IPS-18a (cell line): ENCODE results near the gene VPS13D.

ENCODE experiments used
- H3K27ac ChIP-seq: one replicate; pipeline ENCODE4 v1.5.1; 2013; ENCODE audit warnings: low read length
- H3K27me3 ChIP-seq: one replicate; pipeline ENCODE4 v1.6.1; 2013; ENCODE audit warnings: mild to moderate bottlenecking, low read length; ENCODE audit not compliant: control insufficient read depth, insufficient read depth
- H3K36me3 ChIP-seq: one replicate; pipeline ENCODE4 v1.6.1; 2013; ENCODE audit warnings: low read depth, low read length; ENCODE audit not compliant: control insufficient read depth
- H3K4me1 ChIP-seq: one replicate; pipeline ENCODE4 v1.6.1; 2013; ENCODE audit warnings: low read depth, low read length; ENCODE audit not compliant: control insufficient read depth
- H3K4me3 ChIP-seq: one replicate; pipeline ENCODE4 v1.5.1; 2013; ENCODE audit warnings: low read length
- H3K9ac ChIP-seq: one replicate; pipeline ENCODE4 v1.6.1; 2013; ENCODE audit warnings: mild to moderate bottlenecking, low read length, moderate library complexity
- H3K9me3 ChIP-seq: one replicate; pipeline ENCODE4 v1.6.1; 2013; ENCODE audit warnings: low read depth, low read length; ENCODE audit not compliant: control insufficient read depth

VPS13D gene

DNA sequence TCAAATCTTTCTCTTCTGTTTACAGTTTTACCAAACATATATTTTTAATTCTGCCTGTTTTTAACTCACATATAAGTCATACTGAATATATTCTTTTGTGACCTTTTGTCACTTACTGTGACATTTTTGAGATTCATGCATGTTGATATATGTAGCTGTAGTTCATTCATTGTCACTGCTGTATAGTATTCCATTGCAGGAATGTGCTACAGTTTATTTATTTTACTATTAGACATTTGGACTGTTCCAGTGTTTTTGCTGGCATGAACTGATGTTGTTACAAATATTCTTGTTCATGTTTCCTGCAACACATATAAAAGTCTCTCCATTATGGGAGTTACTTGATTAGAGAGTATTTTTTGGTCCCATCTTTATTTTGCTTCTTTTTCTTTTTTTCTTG, 213.3 kb downstream of the VPS13D start:
- no peak overlapping the region for H3K27ac ChIP-seq

DNA sequence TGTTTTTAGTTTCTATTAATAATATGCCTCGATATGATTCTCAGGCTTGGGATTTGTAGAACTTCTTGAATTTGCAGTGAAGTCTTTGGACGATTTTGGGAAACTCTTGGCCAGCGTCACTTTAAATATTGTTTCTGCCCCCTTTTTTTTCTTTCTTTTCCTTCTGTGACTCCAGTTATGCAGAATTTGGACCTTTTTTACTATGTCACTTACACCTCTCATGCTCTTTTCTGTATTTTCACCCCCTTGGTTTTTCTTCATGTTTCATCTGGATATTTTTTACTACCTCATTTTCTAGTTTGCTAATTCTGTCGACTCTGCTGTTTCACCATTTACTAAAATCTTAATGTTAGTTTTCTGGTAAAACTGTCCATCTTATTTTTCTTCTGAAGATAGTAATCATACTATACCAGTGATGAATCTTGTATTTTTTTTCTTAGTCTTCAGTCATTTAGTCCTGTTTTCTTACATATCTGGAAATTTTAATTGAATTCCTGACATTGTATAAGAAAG, 214.6 kb downstream of the VPS13D start:
- no peaks in the 10 kb centered on the region for H3K27me3 ChIP-seq
- no peak overlapping the region for H3K9ac ChIP-seq
- no peak overlapping the region for H3K4me3 ChIP-seq
- no peaks in the 10 kb centered on the region for H3K9me3 ChIP-seq
- H3K27ac ChIP-seq: no peak overlapping the region
- H3K36me3 ChIP-seq: no peaks in the 10 kb centered on the region
- no peaks in the 10 kb centered on the region for H3K4me1 ChIP-seq

More for the DNA sequence above, 213.3 kb downstream of the VPS13D start:
- H3K9me3 ChIP-seq: no peaks in the 10 kb centered on the region
- no peaks in the 10 kb centered on the region for H3K4me1 ChIP-seq
- no peak overlapping the region for H3K9ac ChIP-seq
- H3K27me3 ChIP-seq: no peaks in the 10 kb centered on the region
- no peaks in the 10 kb centered on the region for H3K36me3 ChIP-seq
- H3K4me3 ChIP-seq: no peak overlapping the region

DNA sequence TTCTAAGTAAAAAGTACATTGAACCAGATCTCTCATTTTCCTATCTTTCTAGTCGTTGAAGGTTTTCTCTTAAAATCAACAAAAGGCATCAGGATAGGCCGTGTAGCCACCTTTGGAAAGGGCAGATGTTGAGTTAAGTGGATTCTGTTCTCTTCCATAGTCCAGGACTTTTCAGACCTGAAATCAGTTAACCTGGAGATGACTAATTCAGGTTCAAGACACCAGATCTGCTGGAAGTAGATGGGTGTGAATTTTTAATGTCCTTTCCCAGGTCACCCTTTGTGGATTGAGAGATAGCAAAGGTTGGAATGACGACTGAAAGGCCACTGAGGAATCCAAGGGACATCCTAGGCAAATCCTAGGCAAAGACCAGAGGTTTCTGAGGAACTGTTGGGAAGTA, 215.4 kb downstream of the VPS13D start:
- H3K4me3 ChIP-seq: no peak overlapping the region

DNA sequence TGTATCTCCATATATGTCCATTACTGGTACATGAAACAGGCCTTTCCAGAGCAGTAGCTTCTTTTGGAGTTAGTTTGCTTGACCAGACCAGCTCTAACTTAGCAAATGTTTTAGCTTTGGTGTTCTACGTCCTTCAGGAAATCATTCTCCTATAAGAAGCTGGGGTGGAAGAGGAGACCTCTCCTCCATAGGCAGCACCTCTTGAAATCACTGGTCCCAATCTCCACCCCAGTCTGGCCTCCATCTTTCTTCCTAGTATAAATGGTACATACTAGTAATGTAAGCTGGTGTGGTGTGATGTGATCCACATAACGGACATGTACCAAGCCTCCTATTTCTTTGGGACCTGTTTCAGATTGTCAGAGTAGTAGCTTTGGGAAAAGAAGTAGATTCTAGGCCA, 216.8 kb downstream of the VPS13D start:
- no peak overlapping the region for H3K4me3 ChIP-seq
- no peak overlapping the region for H3K9ac ChIP-seq
- H3K27ac ChIP-seq: no peak overlapping the region
- no peaks in the 10 kb centered on the region for H3K27me3 ChIP-seq
- no peaks in the 10 kb centered on the region for H3K4me1 ChIP-seq
- no peaks in the 10 kb centered on the region for H3K9me3 ChIP-seq
- no peaks in the 10 kb centered on the region for H3K36me3 ChIP-seq

More for the DNA sequence above, 215.4 kb downstream of the VPS13D start:
- Histone ChIP-seq H3K27ac (no peak overlapping the region), H3K36me3 (no peaks in the 10 kb centered on the region), H3K4me1 (no peaks in the 10 kb centered on the region), H3K9me3 (no peaks in the 10 kb centered on the region), H3K27me3 (no peaks in the 10 kb centered on the region), H3K9ac (no peak overlapping the region)

DNA sequence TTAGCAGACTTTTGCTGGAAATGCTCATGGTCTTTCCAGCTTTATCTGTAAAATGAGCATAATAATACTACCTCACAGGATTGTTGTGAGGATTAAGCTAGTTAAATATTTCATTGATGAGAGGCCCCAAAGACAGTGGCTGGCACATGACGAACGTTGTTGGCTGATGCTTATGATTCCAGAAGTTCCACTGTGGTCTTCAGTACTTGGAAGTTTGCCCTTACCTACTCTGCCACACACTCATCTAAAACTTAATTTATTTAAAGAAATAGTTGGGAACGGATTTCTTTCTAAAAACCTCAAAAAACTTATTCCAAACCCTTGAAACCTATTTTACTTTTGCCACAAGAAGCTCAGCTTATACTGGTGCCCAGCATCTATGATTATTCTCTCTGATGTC, 217.5 kb downstream of the VPS13D start:
- no peak overlapping the region for H3K27ac ChIP-seq
- no peaks in the 10 kb centered on the region for H3K27me3 ChIP-seq
- no peaks in the 10 kb centered on the region for H3K9me3 ChIP-seq
- no peak overlapping the region for H3K4me3 ChIP-seq
- H3K36me3 ChIP-seq: no peaks in the 10 kb centered on the region
- H3K4me1 ChIP-seq: no peaks in the 10 kb centered on the region
- no peak overlapping the region for H3K9ac ChIP-seq

DNA sequence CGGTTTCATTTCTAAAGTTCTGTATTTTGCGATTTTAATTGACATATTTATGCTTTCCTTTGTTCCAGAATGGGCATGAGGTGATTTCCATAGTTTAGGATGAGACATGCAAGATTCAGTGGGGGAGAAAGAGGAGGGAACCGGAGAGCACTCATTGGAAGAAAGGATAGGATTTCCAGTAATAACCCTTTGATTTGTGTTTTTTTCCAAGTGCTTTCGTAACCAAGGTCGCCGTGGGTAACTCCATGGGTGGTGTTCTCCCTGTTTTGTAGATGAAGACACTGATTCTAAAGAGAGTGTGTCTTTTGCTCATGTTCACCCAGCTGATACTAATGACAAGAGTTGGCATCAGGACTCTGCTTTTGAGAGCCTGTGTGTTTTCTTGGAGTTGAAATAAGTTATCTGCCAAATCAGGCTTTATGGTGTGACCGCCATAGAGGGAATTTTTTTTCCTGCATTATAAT, 218.1 kb downstream of the VPS13D start:
- no peak overlapping the region for H3K27ac ChIP-seq
- H3K9me3 ChIP-seq: no peaks in the 10 kb centered on the region
- no peaks in the 10 kb centered on the region for H3K36me3 ChIP-seq
- no peaks in the 10 kb centered on the region for H3K27me3 ChIP-seq
- H3K4me3 ChIP-seq: no peak overlapping the region
- H3K4me1 ChIP-seq: no peaks in the 10 kb centered on the region
- H3K9ac ChIP-seq: no peak overlapping the region

DNA sequence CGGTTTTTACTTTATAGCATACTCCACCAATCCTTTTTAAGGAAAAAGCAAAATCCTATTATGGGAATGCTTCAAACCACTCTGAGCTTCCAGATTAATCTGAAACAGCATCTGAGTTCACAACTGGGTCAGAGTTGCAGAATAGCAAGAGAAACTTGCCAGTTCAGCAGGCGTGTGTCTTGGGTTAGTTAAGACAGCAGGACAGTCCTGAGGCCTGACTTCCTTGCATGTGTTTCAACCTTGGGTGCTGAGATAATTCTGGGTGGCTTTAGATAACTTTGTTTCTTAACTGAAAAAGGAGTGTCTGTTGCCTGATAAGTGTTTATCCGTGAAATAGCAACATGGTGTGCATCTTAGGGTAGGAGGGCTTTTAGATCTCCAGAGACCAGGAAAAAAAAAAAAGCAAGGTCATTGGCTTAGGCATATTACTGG, 218.9 kb downstream of the VPS13D start:
- H3K27me3 ChIP-seq: no peaks in the 10 kb centered on the region
- H3K4me3 ChIP-seq: no peak overlapping the region
- no peak overlapping the region for H3K27ac ChIP-seq
- no peaks in the 10 kb centered on the region for H3K36me3 ChIP-seq
- no peak overlapping the region for H3K9ac ChIP-seq
- H3K9me3 ChIP-seq: no peaks in the 10 kb centered on the region
- no peaks in the 10 kb centered on the region for H3K4me1 ChIP-seq

DNA sequence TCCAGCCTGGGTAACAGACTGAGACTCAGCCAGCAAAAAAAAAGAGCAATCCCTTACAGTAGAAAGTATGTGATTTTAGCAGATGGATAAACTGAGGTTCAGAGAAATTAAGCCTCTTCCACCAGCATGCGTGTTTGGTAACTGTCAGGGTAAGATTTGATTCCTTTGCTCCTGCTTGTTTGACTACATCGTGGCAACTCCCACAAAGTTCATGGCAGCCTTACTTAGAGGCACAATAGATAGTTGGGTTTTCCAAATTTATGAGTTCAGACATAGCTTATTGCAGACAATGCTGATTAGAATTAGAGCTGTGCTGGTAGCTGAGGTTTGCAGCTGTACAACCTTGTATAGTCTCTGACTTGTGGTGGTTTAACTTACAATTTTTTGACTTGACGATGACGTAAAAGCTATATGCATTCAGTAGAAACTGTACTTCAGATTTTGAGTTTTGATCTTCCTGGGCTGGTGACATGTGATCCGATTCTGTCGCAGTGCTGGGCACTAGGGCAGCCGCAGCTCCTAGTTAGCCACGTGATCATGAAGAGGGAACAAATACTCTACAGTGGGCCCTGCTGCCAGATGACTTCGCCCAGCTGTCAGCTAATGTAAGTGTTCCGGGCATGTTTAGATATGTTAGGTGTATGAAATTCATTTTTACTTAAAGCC, 220.4 kb downstream of the VPS13D start:
- Histone ChIP-seq H3K9me3 (no peaks in the 10 kb centered on the region), H3K4me1 (no peaks in the 10 kb centered on the region), H3K27me3 (no peaks in the 10 kb centered on the region), H3K36me3 (no peaks in the 10 kb centered on the region), H3K9ac (no peak overlapping the region), H3K4me3 (no peak overlapping the region), H3K27ac (no peak overlapping the region)

DNA sequence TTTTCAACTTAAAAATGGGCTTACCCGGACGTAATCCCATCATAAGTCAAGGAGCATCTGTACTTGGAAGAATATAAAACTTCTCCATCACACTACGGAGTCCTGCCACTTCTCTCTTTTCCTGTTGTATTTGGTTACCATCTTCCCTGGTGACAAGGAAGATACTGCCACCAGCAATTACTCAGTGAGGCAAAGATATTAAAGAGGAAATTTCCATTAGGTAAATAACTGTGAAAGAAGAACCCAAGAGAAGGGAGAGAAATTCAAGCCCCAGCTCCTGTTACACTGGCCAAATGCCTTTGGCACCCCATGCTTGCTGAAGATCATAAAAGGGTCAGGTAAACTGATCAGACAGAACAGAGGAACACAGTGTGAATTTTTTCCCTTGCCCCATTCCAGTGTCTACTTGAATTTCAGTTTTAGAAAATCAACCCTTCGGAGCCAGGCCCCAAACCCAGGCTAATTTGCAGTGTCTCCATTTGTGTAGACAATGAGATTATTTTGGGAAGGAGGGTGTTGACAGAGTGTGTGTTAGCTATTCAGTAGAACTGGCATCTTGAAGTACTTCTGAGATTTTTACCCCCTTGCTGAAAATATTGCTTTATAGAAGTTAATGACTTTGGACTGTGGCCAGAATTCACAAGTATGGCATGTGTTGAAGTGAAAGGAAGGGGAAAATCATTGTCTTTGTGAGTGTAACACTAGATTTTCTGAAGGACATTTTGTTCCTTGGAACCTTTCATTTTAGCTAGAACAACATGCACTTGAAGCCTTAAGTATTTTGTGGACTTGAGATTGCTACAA, 221.1 kb downstream of the VPS13D start:
- Histone ChIP-seq H3K27ac (no peak overlapping the region), H3K4me1 (no peaks in the 10 kb centered on the region), H3K9ac (no peak overlapping the region), H3K4me3 (no peak overlapping the region), H3K36me3 (no peaks in the 10 kb centered on the region), H3K9me3 (no peaks in the 10 kb centered on the region), H3K27me3 (no peaks in the 10 kb centered on the region)

DNA sequence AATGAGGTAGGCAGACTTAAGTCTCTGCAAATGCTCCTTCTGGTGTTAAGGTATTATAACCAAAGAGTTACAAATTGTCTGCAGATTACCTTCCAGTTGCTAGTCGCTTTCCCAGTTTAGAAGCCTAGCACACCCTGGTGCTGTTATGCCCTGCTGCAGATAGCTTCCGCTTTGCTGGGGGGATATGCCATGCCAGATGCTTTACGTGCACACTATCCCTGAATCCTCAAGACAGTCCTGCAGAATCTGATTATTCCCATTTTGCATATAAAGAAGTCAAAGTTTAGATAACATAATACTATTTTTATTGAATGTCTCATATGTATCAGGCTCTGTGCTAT, 221.7 kb downstream of the VPS13D start:
- Histone ChIP-seq H3K27me3 (no peaks in the 10 kb centered on the region), H3K4me3 (no peak overlapping the region), H3K4me1 (no peaks in the 10 kb centered on the region), H3K36me3 (no peaks in the 10 kb centered on the region), H3K27ac (no peak overlapping the region), H3K9ac (no peak overlapping the region), H3K9me3 (no peaks in the 10 kb centered on the region)

DNA sequence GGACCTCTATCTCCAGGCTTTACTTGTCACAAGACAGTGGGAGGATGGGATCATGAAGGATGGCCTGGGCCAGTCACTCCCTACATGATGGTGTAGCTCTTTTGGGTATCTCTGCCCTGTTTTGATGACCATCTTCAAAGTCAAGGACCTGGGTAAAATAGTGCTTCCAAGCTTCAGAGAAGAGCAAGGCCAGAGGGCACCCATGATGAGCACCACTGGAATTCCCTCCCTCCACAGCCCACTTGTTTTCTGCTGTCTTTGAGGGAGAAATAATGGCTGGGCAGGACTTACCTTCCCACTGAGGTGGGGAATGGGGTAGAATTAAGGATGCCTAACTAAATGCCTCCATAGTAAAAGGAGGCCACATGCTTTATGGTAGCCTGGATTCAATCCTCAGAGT, 222.4 kb downstream of the VPS13D start:
- no peaks in the 10 kb centered on the region for H3K27me3 ChIP-seq
- H3K4me1 ChIP-seq: no peaks in the 10 kb centered on the region
- H3K27ac ChIP-seq: no peak overlapping the region
- H3K9me3 ChIP-seq: no peaks in the 10 kb centered on the region
- H3K36me3 ChIP-seq: no peaks in the 10 kb centered on the region
- no peak overlapping the region for H3K9ac ChIP-seq
- no peak overlapping the region for H3K4me3 ChIP-seq
